Heart left ventricle (tissue), 16 donors: Measurements from ENCODE around the gene MRPL1. TPM values are rescaled to one million over a fixed set of nuclear protein-coding genes. Genes with fewer than 3 reads are reported as not detected.

Source experiments
- ATAC-seq, 4 donors: fragments of 200-7000 bp; cut with Tn5 transposase; one replicate each; pipeline ENCODE4 v1.9.1; 2020 to 2022; ENCODE audit warnings: moderate library complexity in 4 of 4, mild to moderate bottlenecking in 3 of 4, moderate number of reproducible peaks in 1 of 4
- DNase-seq, 5 donors: peaks; one replicate each; pipeline ENCODE4 v3.0.0-alpha.2; 2020
- H3K27ac ChIP-seq, 12 donors: fragments of 200-600 bp; sonication (generic) in 4 of 12; one replicate each; pipeline versions ENCODE4 v1.5.0 to v1.8.0; 2016 to 2022; ENCODE audit warnings: mild to moderate bottlenecking in 2 of 12
- H3K27me3 ChIP-seq, 9 donors: fragments of 200-600 bp; sonication (generic) in 2 of 9; one replicate each; pipeline versions ENCODE4 v1.5.1 to v1.8.0; 2016 to 2022; ENCODE audit warnings: mild to moderate bottlenecking in 3 of 9
- H3K36me3 ChIP-seq, 9 donors: fragments of 200-600 bp; sonication (generic) in 2 of 9; one replicate each; pipeline versions ENCODE4 v1.5.0 to v1.8.0; 2018 to 2022; ENCODE audit warnings: mild to moderate bottlenecking in 2 of 9
- H3K4me1 ChIP-seq, 12 donors: fragments of 200-600 bp; sonication (generic) in 4 of 12; one replicate each; pipeline versions ENCODE4 v1.5.0 to v1.8.0; 2016 to 2022; ENCODE audit warnings: mild to moderate bottlenecking in 3 of 12
- H3K4me3 ChIP-seq, 12 donors: fragments of 200-600 bp; sonication (generic) in 4 of 12; one replicate each; pipeline versions ENCODE4 v1.5.0 to v1.8.0; 2017 to 2022; ENCODE audit warnings: mild to moderate bottlenecking in 9 of 12, moderate library complexity in 4 of 12
- H3K9me3 ChIP-seq, 12 donors: fragments of 200-600 bp; sonication (generic) in 4 of 12; one replicate each; pipeline versions ENCODE4 v1.5.0 to v1.8.0; 2016 to 2022; ENCODE audit warnings: mild to moderate bottlenecking in 1 of 12
- CTCF ChIP-seq, 12 donors: fragments of 200-600 bp; sonication (generic) in 4 of 12; IDR thresholded peaks; one replicate each; pipeline versions ENCODE4 v1.5.0 to v1.8.0; 2018 to 2022; ENCODE audit warnings: antibody characterized with exemption in 12 of 12, mild to moderate bottlenecking in 5 of 12
- POLR2A ChIP-seq, 2 donors: fragments of 450-650 bp; IDR thresholded peaks; one replicate each; pipeline ENCODE4 v1.6.1; 2017; ENCODE audit warnings: antibody characterized with exemption in 2 of 2, mild to moderate bottlenecking in 2 of 2, moderate library complexity in 2 of 2
- WGBS, 4 donors: extraction: QIAGEN DNeasy Blood & Tissue Kit in 2 of 4; methylation state at CpG; one replicate each; pipeline versions ENCODE4 v1.1.5 to v1.1.7; 2013 to 2018; 5-methylcytosine and 5-hydroxymethylcytosine counted together
- intact Hi-C, 10 donors: fragments of 100-400 bp; cut with DNase I; formaldehyde crosslinking; loops; one replicate each; pipeline versions ENCODE4 v1.11.1 to v1.14.2; 2022
- polyA plus RNA-seq, 2 donors: library from polyadenylated mRNA; stranded (reverse); fragments of 200-250 nt; gene quantifications; one replicate each; pipeline ENCODE4 v1.2.3, GENCODE V29; 2013
- total RNA-seq, 9 donors: library from RNA; depleted of rRNA in 2 of 9; stranded (reverse); fragments of >200 nt in 2 of 9; fragmentation: NEBNext Ultra II Directional in 3 of 9; extraction: Animal tissue kit (Norgen Biotek cat#: 25700) in 3 of 9; gene quantifications; one replicate each; pipeline versions ENCODE4 v1.1.0 to v1.2.4, GENCODE V29; 2016 to 2023
- donor health status: ischemic (EF 13 %, LVEDD 7.1; RV severe dilation, severe dysfunction).
- donor health status: healthy with polysubstance abuse.
- donor health status: DM: no; HTN: yes; CAD: no.
- donor health status: DM: no; HTN: no; CAD: no.
- donor health status: ischemic (EF 25% LVEDD 6.9; RV normal size, moderate dysfunction).
- donor health status: ischemic (EF 25% LVEDD 5.7; RV mildly dilated, moderate dysfunction).
- donor health status: healthy.
- donor health status: DM: yes; HTN: yes; CAD: no.
- donor health status: ischemic (EF 35%, LVEDD 5.7; RV mildly dilated, moderate dysfunction).
- donor health status: nonischemic (EF 11% LVEDD 7.7; RV severe dilation, severe dysfunction).
- donor health status: DM: yes; HTN: yes; CAD: no.
- donor health status: PGD.
- donor health status: ischemic (EF 29% LVEDD 5.4; RV normal size, mild dysfunction).
- donor health status: nonischemic (EF 23%, LVEDD 6.1; RV moderate dilation, normal function).

The MRPL1 gene
- total and polyA plus RNA-seq, 11 donors, result 26.9 to 69.4 (median 40.2) TPM

GRCh38 chr4:77819404-77819842 is 43.2 kb upstream of the MRPL1 start:
- 0 to 3% (median 0%) methylated on average over 1 to 66 of the region's 66 CpGs for WGBS, 4 donors

GRCh38 chr4:77819843-77820648 is 42.6 kb upstream of the MRPL1 start:
- Histone ChIP-seq H3K36me3 (no peaks in the 10 kb centered on the region), H3K27ac (peak overlapping the region; percentile 90 to 100 (median 99)), H3K9me3 (no peaks in the 10 kb centered on the region), H3K27me3 (no peaks in the 10 kb centered on the region), H3K4me1 (peaks cover 0 to 48% (median 35%) of the 10 kb centered on the region in 12 donors), H3K4me3 (peak overlapping the region; percentile 72 to 99 (median 88))
- TF ChIP-seq CTCF (IDR thresholded peaks at IDR 0.05), result peak in 2 of 12 donors; percentile 6 to 14
- TF ChIP-seq POLR2A (IDR thresholded peaks at IDR 0.05), result peak; percentile 58 to 93
- ATAC-seq (peak; percentile 93 to 96 (median 94)), DNase-seq (peak; percentile 93 to 96 (median 94))
- WGBS, 4 donors, result 0 to 2% (median 1%) methylated on average over 34 to 81 of the region's 81 CpGs
- intact Hi-C loops, result loop anchor here in 9 of 10 donors (1.0 to 10.0 kb wide), 6 partner anchors 35 to 105 kb away; partner anchors contain the start of gene MRPL1 (in 7 of the 9)

More at GRCh38 chr4:77819404-77819842, 43.2 kb upstream of the MRPL1 start:
- Histone ChIP-seq H3K27me3 (no peaks in the 10 kb centered on the region), H3K36me3 (no peaks in the 10 kb centered on the region), H3K9me3 (no peaks in the 10 kb centered on the region), H3K4me3 (peak overlapping the region; percentile 72 to 99 (median 88)), H3K27ac (peak overlapping the region; percentile 90 to 100 (median 99)), H3K4me1 (peaks cover 0 to 53% (median 41%) of the 10 kb centered on the region in 12 donors)
- intact Hi-C loops, result loop anchor here in 4 of 10 donors (2.0 to 10.0 kb wide), 4 partner anchors 35 to 105 kb away; partner anchors contain the start of gene MRPL1 (in 1 of the 4)
- DNase-seq, result peak in 2 of 5 donors; percentile 29 to 90
- peak in 3 of 4 donors; percentile 21 to 28 (median 23) for ATAC-seq
- TF ChIP-seq POLR2A (IDR thresholded peaks at IDR 0.05) (no peak), CTCF (IDR thresholded peaks at IDR 0.05) (no peak)

GRCh38 chr4:77820649-77821561 is 41.7 kb upstream of the MRPL1 start:
- no peak for DNase-seq
- H3K4me3 ChIP-seq, result peak overlapping the region; percentile 72 to 99 (median 88)
- WGBS, 4 donors, result 16 to 19% (median 16%) methylated on average over 14 of the region's 14 CpGs
- peaks cover 0 to 39% (median 26%) of the 10 kb centered on the region in 12 donors for H3K4me1 ChIP-seq
- no peak for ATAC-seq
- H3K9me3 ChIP-seq, result no peaks in the 10 kb centered on the region
- peak overlapping the region; percentile 90 to 100 (median 99) for H3K27ac ChIP-seq
- no peaks in the 10 kb centered on the region for H3K36me3 ChIP-seq
- TF ChIP-seq POLR2A (IDR thresholded peaks at IDR 0.05), result no peak
- no peaks in the 10 kb centered on the region for H3K27me3 ChIP-seq
- intact Hi-C loops, result loop anchor here in 7 of 10 donors (1.0 to 5.0 kb wide), 4 partner anchors 34 to 42 kb away; partner anchors contain the start of gene MRPL1 (in 6 of the 7)

- TF ChIP-seq POLR2A (IDR thresholded peaks at IDR 0.05) (no peak), CTCF (IDR thresholded peaks at IDR 0.05) (no peak)
- no peaks in the 10 kb centered on the region for H3K9me3 ChIP-seq
- no peaks in the 10 kb centered on the region for H3K27me3 ChIP-seq
- intact Hi-C loops, result loop anchor here in 6 of 10 donors (2.0 to 5.0 kb wide), 3 partner anchors 33 to 41 kb away; partner anchors contain the start of gene MRPL1 (in 5 of the 6)
- ATAC-seq (no peak), DNase-seq (no peak)
- H3K4me3 ChIP-seq, result peak overlapping the region in 2 of 12 donors; percentile 94 to 95
- no peaks in the 10 kb centered on the region for H3K36me3 ChIP-seq
- 36 to 54% (median 54%) methylated on average over 1 of the region's 1 CpG for WGBS, 4 donors
- peak overlapping the region in 10 of 12 donors; percentile 90 to 100 (median 99) for H3K27ac ChIP-seq
- peaks cover 0 to 32% (median 22%) of the 10 kb centered on the region in 12 donors for H3K4me1 ChIP-seq
Measured at GRCh38 chr4:77821775-77822174, 40.9 kb upstream of the MRPL1 start.
